H7 (cell line): ENCODE measurements around the gene TRIM64C. TPM values are rescaled to one million over a fixed set of nuclear protein-coding genes. Genes with fewer than 3 reads are reported as not detected.
"Not testable (repeated sequence)": the region's sequence is repeated elsewhere in the genome, so short reads cannot be mapped to it uniquely, and the experiment has no call there.

Experiments used
- DNase-seq: peaks from one replicate; pipeline ENCODE4 v3.0.0; 2012
- H3K27me3 ChIP-seq: 2 replicates; pipeline ENCODE4 v1.6.0; 2011; ENCODE audit warnings: mild to moderate bottlenecking, low read length; ENCODE audit not compliant: control insufficient read depth, insufficient read depth
- H3K36me3 ChIP-seq: replicated peaks from 2 replicates; pipeline ENCODE4 v1.5.1; 2011; ENCODE audit warnings: low read length; ENCODE audit not compliant: control insufficient read depth, insufficient read depth
- H3K4me3 ChIP-seq: 2 replicates; pipeline ENCODE4 v1.5.1; 2011; ENCODE audit warnings: low read depth, mild to moderate bottlenecking, control low read depth, low read length, moderate library complexity; ENCODE audit not compliant: insufficient read depth
- total RNA-seq: library from RNA; depleted of rRNA; stranded (reverse); fragments of >200 nt; shearing (Covaris generic); gene quantifications from 2 replicates; pipeline ENCODE4 v1.2.3, GENCODE V29; 2014; rRNA removed

Gene TRIM64C
- total RNA-seq: not detected in 2 replicates

GRCh38 chr11:49059012-49059411 lies at the start of gene TRIM64C:
TRIM64C (minus strand) TSS chr11:49059112; CDS start chr11:49059112, 0 bp downstream.
- H3K4me3 ChIP-seq, H3K27me3 ChIP-seq: not testable (repeated sequence)

GRCh38 chr11:49102356-49102755 lies 43.4 kb upstream of the TRIM64C start:
- not testable (repeated sequence) for H3K27me3 ChIP-seq, H3K36me3 ChIP-seq, H3K4me3 ChIP-seq, DNase-seq

More at GRCh38 chr11:49059012-49059411, at the start of gene TRIM64C:
- H3K36me3 ChIP-seq, DNase-seq: not testable (repeated sequence)

GRCh38 chr11:49069897-49070296 lies 11.0 kb upstream of the TRIM64C start:
- DNase-seq, H3K4me3 ChIP-seq, H3K27me3 ChIP-seq, H3K36me3 ChIP-seq: not testable (repeated sequence)

GRCh38 chr11:49049821-49050220 lies 9.1 kb downstream of the TRIM64C start:
- not testable (repeated sequence) for H3K27me3 ChIP-seq, H3K4me3 ChIP-seq, H3K36me3 ChIP-seq, DNase-seq

- H3K27me3 ChIP-seq, H3K4me3 ChIP-seq, H3K36me3 ChIP-seq, DNase-seq: not testable (repeated sequence)
These were observed 10.7 kb downstream of the TRIM64C start for GRCh38 chr11:49048229-49048628.

GRCh38 chr11:49028523-49028922 lies 30.4 kb downstream of the TRIM64C start, which contains the start of gene TRIM49B:
TRIM49B (plus strand) TSS chr11:49028823; CDS start chr11:49031600, 2,777 bp downstream.
- not testable (repeated sequence) for H3K27me3 ChIP-seq, H3K36me3 ChIP-seq, H3K4me3 ChIP-seq, DNase-seq

Other genes starting within 250 kb of the TRIM64C start
- not detected in 2 replicates for gene TRIM51G, start 75.2 kb downstream of the TRIM64C start, total RNA-seq
- not detected in 2 replicates for gene TRIM49B, start 30.3 kb downstream of the TRIM64C start, total RNA-seq
- gene FOLH1, start 149.5 kb upstream of the TRIM64C start, total RNA-seq: not detected in 2 replicates